Body of pancreas (tissue), 4 donors: ENCODE results near the gene SCYGR8.

ENCODE experiments used
- POLR2A ChIP-seq, 3 donors: fragments of 450-650 bp; IDR thresholded peaks; one replicate each; pipeline ENCODE4 v1.6.1; 2016; ENCODE audit warnings: antibody characterized with exemption in 3 of 3, mild to moderate bottlenecking in 2 of 3
- TF ChIP-seq, protein P1 (sequence below), 7 experiments: fragments of 450-650 bp in 4 of 7; fragments of 200-600 bp in 3 of 7; sonication (generic) in 3 of 7; IDR thresholded peaks; one replicate each; pipeline ENCODE4 v1.5.1; 2016 to 2019; ENCODE audit warnings: antibody characterized with exemption in 7 of 7

DNA sequence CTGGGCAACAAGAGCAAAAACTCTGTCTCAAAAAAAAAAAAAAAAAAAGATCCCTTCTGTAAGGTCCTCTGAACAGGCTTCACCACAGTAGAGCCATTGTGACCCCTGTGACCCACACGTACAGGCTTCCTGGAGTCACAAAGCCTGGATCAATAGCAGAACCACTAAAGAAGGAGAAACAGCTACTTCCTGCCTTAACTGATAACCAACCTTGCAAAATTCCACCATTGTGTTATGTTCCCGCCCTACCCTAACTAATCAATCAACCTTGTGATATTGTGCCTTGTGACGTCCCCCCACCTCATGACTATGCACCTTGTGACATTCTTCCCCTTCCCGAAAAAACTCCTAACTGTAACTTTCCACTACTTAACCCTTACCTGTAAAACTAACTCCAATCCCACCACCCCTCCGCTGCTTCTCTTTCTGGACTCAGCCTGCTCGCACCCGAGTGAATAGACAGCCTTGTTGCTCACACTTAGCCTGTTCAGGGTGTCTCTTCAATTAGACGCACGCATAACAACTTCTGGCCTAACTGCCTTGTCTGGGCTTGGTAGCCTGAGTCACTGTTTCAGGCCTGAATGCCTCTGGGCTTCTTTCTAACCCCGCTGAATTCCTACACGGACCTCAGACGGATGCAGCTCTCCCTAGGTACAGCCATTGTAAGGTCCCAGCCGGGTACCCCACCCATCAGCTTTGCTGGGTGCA lies 13.9 kb downstream of the SCYGR8 start:
- TF ChIP-seq, protein P1, sequence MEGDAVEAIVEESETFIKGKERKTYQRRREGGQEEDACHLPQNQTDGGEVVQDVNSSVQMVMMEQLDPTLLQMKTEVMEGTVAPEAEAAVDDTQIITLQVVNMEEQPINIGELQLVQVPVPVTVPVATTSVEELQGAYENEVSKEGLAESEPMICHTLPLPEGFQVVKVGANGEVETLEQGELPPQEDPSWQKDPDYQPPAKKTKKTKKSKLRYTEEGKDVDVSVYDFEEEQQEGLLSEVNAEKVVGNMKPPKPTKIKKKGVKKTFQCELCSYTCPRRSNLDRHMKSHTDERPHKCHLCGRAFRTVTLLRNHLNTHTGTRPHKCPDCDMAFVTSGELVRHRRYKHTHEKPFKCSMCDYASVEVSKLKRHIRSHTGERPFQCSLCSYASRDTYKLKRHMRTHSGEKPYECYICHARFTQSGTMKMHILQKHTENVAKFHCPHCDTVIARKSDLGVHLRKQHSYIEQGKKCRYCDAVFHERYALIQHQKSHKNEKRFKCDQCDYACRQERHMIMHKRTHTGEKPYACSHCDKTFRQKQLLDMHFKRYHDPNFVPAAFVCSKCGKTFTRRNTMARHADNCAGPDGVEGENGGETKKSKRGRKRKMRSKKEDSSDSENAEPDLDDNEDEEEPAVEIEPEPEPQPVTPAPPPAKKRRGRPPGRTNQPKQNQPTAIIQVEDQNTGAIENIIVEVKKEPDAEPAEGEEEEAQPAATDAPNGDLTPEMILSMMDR (IDR thresholded peaks at IDR 0.05) = no peak
- TF ChIP-seq POLR2A (IDR thresholded peaks at IDR 0.05) = no peak
